Limb (tissue), 2 donors: ENCODE measurements around the gene CRISP3.

Experiments
- DNase-seq, 2 donors: peaks; one replicate each; pipeline ENCODE4 v3.0.0-alpha.2; 2016; ENCODE audit errors: extremely low spot score in 2 of 2

Gene CRISP3

GRCh38 chr6:49692534-49692933, 51.7 kb downstream of the CRISP3 start:
- no peak for DNase-seq
